DMS 273 treated with DMSO at 0.1 percent for 48 hours (cell line): ENCODE measurements around the gene MIEF1.

Experiments
- DNase-seq: peaks from one replicate; lab custom pipeline; 2025; lab: John Stamatoyannopoulos, UW

MIEF1 gene

DNA sequence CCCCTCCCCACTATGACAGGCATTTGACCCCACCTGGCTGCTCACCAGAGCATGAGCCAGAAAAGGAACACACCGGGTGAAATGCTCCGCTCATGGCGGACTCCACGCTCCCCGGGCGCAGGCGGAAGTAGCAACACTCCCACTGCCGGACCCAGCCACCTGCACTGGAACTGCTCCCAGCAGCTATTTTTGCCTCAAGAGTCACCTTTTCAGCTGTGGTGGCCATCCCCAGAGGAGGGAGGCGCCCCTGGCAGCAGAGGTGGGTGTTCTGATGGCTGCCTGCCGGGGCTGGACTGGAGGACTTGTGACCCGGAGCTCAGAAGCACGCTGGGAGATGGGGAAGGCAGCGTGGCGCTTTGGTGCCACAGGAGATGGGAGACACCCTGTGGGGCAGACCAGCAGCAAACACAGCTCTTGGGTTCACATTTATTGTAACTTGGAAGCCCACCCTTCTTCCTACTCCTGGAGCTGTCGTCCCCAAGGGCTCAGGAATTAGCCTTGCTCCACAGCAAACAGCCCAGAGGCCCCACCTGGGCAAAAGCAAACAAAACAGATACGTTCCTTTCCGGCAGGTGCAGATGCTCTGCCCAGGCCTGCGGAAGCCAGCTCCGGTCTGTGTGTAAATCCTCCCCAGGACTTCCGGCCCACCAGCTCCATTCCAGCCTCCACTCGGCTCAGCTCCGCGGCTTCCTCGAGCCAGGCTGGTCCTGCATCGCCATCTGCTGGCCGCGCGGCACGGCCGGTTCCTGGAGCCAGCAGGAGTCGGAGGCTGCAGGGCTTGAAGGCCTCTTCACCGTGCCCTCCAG is 26.8 kb downstream of the MIEF1 start:
- DNase-seq: peak; percentile 58

GRCh38 chr22:39529487-39529851 is 27.4 kb downstream of the MIEF1 start:
- no peak for DNase-seq

DNA sequence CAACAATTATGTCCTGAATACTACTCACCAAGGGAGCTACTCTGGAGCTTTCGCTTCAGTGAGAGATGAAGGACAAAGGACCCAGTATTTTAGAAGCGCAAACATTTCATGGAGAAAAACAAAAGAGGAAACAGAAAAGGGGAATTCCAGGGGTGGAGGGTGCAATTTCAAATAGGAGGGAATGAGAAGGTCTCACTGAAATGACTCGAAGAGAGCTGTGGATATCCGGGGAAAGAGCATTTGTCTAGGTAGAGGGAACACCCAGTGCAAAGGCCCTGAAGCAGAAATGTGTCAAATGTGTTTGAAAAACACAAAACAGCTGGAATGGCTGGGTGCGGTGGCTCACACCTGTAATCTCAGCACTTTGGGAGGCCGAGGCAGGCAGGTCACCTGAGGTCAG is 28.0 kb downstream of the MIEF1 start:
- no peak for DNase-seq

GRCh38 chr22:39530692-39531331 is 28.7 kb downstream of the MIEF1 start:
- no peak for DNase-seq

DNA sequence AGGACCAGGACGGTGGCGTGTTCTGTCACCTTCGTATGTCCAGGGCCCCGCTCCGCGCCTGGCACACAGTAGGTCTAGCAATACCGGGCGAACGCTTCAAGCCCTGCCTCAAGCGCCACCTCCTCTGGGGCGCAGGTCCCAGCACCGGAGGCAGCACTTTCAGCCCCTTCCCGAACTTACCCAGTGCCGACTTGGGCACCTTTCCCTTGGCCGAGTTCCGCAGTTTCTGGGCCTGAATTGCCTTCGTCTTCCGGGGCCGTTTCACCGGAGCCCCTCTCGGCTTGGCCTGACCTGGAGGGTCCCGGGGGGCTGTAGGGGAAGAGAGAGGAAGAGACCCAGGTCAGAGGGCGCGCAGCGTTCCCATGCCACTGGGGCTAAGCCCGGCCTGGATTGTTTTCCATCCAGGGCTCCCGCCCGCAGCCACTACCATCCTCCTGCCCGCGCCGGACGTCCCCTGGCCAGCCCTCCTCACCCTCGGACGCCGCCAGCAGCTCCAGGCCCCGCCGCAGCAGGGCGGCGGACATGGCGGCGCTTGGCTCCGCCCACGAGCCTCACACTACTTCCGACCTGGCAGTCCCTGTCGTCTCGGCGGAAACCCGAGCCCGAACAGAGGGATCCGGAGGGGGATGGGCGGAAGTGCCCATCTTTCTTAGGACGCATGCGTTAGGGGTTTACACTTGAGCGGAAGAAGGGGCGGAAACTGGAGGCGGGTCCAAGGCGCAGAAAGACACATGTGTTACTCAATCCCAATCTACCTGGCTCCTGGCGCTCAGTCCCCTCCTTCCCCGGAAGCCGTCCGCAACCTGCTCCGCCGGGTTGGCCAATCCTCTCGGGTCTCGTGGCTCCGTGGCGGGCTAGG is 30.4 kb downstream of the MIEF1 start, which contains the start of gene RPS19BP1:
Gene RPS19BP1 (minus strand): TSS at position 534 of the 859 bp plus-strand sequence. CDS start 10 bp downstream, at position 524.
- peak; percentile 98 for DNase-seq

DNA sequence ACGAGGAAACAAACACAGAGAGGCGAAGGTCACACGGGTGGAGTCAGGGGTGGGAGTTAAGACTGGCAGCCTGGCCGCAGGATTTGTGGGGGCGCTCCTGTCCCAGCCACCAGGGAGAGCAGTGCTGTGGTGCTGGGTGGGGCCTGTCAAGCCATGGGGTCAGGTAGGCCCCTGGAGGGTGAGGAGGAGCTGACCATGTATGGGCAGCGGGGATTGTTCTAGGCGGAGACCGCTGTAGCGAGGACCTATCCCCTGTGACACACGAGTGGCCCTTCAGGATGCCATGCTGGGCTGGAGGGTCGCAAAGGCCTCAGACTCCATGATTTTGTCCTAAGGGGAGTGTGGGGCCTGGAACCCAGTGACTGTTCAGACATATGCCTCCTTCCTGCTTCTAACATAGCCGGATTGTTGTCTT is 32.0 kb downstream of the MIEF1 start:
- DNase-seq: no peak

- no peak for DNase-seq
Observed at GRCh38 chr22:39534591-39535356, 32.7 kb downstream of the MIEF1 start.

GRCh38 chr22:39535357-39535725 is 33.3 kb downstream of the MIEF1 start:
- no peak for DNase-seq

GRCh38 chr22:39535831-39536449 is 33.9 kb downstream of the MIEF1 start:
- no peak for DNase-seq

DNA sequence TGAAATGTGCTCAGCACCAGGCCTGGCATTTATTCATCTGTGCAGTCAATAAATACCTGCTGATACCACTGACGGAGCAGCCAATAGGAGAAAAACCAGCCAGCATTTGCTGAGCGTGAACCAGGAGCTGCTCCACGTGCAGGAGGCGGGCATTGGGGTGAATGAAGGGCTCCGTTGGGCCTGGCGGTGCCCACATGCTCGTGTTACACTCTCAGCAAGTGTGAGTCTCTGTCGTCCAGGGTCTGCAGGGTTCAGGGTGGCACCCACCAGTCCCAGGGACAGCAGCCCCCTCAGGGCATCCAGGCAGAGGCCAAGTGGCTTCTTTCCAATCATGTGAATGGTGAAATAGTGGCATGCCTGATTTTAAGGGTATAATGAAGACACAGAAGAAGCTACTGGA is 34.6 kb downstream of the MIEF1 start:
- DNase-seq: no peak

DNA sequence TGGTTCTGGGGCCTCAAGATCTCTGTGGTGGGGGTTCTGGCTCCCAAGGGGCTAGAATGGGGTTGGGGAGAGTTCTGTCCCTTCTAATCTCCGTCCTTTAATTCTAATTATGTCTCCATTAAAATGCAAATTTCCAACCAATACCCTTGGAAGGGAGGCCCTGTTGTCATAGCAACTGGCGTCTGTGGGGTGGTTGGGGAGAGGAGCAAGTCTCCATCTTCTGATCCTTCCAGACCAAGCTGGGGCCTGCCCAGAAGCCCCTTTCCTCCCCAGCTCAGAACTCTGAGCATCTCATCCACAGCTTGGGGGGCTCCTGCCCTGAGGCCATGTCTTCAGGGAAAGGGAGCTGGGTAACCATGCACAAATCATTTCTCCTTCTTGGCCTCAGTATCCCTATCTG is 35.9 kb downstream of the MIEF1 start:
- no peak for DNase-seq

- no peak for DNase-seq
Observed at GRCh38 chr22:39543095-39543494, 41.0 kb downstream of the MIEF1 start.

DNA sequence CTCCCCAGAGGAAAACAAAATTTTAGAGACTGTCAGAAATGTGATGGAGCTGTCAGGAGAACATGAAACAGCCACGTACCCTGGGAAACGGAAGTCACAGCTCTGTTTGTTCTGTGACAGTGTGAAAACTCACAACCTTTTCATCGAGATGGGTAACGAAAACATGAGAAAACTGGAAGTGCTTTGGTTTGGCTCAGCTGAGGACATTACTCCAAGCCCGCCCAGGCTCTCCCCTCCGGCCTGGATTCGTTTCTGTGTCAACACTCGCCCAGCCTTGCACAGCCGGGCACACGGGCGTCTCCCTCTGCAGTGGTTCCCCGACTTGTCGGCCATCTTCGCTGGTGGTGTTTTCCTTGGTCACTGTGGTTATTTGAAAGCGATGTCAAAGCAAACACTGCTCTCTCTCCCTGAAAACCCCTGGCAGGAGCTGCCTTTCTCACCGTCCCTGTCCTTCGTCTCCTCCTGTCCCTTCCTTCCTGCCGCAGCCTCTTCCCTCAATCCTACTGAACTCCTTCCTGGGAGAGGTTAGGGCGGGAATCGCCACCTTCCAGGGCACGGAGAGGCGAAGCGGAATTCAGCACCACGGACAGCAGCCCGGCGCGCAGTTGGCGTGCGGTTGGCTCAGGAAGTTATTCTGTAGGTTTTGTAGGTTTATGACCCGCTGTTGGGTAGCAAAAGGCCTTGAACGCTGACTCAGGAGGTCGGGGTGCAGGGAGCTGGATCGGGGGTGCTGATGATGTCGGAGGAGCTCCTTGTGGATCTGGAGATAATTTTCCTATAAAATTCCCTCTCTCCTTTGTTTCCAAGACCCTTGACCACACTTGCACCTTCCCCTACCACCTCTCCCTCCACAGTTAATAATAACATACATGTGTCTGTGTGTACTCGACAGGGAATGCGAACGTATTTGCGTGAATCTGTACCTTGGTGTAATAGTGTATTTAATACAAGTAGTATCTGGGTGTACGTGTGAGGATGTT is 43.6 kb downstream of the MIEF1 start:
- no peak for DNase-seq

DNA sequence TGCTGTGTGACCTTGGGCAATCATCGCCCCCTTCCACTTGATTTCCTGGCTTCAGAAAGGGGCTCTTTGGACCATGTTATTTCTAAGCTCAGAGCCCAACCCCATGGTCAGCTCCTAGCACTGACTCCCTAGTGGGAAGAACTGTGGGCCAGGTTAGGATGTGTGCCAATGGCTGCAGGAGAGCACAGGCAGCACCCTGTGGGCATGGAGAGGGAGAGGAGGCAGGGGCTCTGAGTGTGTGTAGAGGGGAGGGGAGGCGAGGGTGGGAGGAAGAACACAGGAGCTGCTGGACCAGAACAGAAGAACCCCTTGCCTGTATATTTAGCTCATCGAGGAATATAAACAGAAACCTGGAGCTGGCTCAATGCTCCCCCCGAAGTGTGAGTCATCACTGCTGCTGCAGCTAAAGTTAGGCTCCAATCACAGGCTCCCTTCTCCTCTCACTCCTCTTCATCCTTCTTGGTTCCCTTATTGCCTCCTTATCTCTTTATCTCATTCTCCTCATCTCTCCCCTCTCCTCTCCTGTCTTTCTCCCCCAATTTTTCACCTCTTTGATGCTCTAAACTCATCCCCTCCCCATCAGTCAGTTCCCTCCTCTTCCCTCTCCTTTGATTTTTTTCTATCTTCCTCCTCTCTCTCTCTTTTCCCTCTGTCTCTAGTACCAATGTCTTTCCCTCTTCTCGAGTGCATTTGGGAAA is 44.9 kb downstream of the MIEF1 start:
- no peak for DNase-seq

DNA sequence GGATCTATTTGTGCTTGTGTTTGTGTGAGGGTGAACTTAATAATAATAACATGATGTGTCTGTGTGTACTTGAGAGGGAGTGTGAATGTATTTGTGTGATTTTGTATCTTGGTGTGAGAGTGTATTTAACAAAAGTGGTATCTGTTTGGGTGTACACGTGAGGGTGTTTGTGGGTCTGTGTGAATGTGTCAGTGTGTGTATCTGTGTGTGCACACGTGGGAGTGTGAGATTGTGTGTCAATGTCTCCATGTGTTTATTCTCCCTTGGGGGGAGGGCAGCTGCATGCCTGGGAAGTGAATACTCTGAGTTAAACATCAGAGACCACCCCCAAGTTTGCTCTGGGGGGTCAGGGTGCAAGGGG is 45.5 kb downstream of the MIEF1 start:
- DNase-seq: no peak

DNA sequence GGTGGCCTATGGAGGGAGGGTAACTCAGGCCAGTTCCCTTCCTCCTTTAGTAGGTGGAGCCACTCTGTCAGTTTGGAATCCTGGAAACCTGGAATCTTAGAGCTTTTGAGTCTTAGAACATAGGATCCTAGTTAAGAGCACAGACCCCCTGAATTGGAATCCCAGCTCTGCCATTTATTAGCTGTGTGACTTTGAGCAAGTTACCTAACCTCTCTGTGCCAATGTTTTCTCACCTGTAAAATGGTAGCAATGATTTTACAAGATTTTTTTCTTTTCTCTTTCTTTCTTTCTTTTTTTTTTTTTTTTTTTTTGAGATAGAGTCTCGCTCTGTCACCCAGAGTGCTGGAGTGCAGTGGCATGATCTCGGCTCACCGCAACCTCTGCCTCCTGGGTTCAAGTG is 51.3 kb downstream of the MIEF1 start:
- no peak for DNase-seq

DNA sequence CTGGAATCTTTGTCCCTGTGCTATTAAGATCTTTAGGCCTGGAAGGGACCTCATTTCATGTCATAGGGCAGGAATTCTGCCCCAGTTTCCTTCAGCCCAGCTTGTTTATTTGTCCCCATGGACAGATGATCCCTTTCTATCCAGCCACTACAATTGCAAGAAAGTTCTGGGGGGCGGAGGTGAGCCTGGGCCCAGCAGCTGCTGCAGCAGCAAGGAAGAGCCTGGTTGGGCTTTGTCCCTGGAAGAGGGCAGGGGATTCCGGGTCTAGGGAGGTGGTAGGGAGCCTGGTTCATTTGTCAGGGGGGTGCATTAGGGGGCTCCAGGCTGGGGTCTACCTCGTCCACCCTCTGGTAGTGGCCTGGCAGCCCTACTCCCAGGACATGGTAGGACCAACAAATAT is 52.1 kb downstream of the MIEF1 start:
- no peak for DNase-seq

GRCh38 chr22:39556970-39557841 is 55.1 kb downstream of the MIEF1 start:
- DNase-seq: no peak

- DNase-seq: no peak
Observed at GRCh38 chr22:39558254-39558727, 56.2 kb downstream of the MIEF1 start.
